ENCODE results near the gene SLC1A1. TPM values are rescaled to one million over a fixed set of nuclear protein-coding genes. Genes with fewer than 3 reads are reported as not detected.

Gene SLC1A1
- total RNA-seq, 1 experiment from 2014 or later: 0.05 TPM

DNA sequence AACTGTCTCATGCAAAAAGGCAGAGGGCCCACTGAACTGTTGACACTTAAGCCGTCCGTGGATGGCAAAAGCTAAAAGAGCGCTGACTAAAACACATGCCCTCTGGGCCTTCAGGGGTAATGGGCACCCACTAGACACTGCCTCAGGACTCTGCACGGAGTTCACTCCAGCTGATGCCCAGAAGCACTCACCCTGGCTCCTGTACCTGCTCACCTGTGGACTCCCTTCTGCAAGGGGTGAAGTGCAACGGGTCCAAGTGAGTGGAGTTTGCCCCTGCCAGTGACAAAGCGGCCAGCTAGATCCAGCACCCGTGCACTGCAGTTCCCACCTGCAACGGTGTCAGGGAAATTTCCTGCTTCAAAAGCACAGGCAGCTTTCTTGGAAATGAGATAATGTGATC, 50.2 kb downstream of the SLC1A1 start:
- intact Hi-C loops (cut with micrococcal nuclease; ENCODE audit: unreplicated experiment) (no loop called here), in situ Hi-C loops (cut with HindIII; ENCODE audit: low pct_unique_long_range_greater_than_20kb, low sequenced_read_pairs) (no loop called here)
- no peak for TF ChIP-seq POLR2AphosphoS5 (IDR thresholded peaks at IDR 0.05; ENCODE audit: low read depth, low read length)
- TF ChIP-seq REST (IDR thresholded peaks at IDR 0.05; ENCODE audit: insufficient read depth in 1 of 2, low read depth in 2 of 2, low read length in 1 of 2): no peak
- TF ChIP-seq, protein P1, sequence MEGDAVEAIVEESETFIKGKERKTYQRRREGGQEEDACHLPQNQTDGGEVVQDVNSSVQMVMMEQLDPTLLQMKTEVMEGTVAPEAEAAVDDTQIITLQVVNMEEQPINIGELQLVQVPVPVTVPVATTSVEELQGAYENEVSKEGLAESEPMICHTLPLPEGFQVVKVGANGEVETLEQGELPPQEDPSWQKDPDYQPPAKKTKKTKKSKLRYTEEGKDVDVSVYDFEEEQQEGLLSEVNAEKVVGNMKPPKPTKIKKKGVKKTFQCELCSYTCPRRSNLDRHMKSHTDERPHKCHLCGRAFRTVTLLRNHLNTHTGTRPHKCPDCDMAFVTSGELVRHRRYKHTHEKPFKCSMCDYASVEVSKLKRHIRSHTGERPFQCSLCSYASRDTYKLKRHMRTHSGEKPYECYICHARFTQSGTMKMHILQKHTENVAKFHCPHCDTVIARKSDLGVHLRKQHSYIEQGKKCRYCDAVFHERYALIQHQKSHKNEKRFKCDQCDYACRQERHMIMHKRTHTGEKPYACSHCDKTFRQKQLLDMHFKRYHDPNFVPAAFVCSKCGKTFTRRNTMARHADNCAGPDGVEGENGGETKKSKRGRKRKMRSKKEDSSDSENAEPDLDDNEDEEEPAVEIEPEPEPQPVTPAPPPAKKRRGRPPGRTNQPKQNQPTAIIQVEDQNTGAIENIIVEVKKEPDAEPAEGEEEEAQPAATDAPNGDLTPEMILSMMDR (IDR thresholded peaks at IDR 0.05): no peak
- TF ChIP-seq SIN3A (IDR thresholded peaks at IDR 0.05; ENCODE audit: borderline replicate concordance, insufficient read depth, low read depth, low read length): no peak
- TF ChIP-seq TCF7L2 (IDR thresholded peaks at IDR 0.05; ENCODE audit: low read depth, low read length): no peak
- Histone ChIP-seq H3K4me1 (ENCODE audit: control insufficient read depth, insufficient read depth, low read length) (no peaks in the 10 kb centered on the region), H3K4me3 (ENCODE audit: low read depth in 2 of 2, low read length in 2 of 2) (no peak overlapping the region), H3K36me3 (ENCODE audit: control insufficient read depth, insufficient read depth, low read length) (no peaks in the 10 kb centered on the region), H3K27me3 (ENCODE audit: control insufficient read depth, insufficient read depth, low read length) (no peaks in the 10 kb centered on the region), H3K27ac (ENCODE audit: low read length) (no peak overlapping the region), H3K9me3 (ENCODE audit: control insufficient read depth, insufficient read depth, low read depth, low read length) (no peaks in the 10 kb centered on the region)
- ATAC-seq: no peak
- BruUV-seq (replicated peaks): no TSS peak
- no peak for DNase-seq (ENCODE audit: low read depth, low spot score)
- ChIA-PET POLR2A (no interaction called here), CTCF (no interaction called here)

DNA sequence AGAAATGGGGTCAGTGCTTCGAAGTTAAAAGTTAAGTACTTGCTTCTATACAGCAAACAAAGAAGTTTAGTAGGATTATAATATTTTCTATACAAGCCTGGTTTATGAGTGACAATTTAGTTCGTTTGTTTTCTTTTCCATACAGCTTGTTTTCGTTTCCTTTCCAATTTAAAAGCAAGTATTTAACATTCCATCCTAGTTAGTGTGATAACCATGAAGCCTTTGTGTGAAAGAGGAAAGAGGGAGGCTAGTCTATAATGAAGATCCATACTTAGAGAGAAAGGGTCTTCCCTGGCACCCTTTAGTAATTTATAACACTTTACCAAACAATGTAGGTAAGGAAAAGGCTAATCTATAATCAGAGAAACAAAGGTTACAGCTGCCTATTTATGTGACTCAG, 51.0 kb downstream of the SLC1A1 start:
- in situ Hi-C loops (cut with HindIII; ENCODE audit: low pct_unique_long_range_greater_than_20kb, low sequenced_read_pairs) (no loop called here), intact Hi-C loops (cut with micrococcal nuclease; ENCODE audit: unreplicated experiment) (no loop called here)
- Histone ChIP-seq H3K36me3 (ENCODE audit: control insufficient read depth, insufficient read depth, low read length) (no peaks in the 10 kb centered on the region), H3K27ac (ENCODE audit: low read length) (no peak overlapping the region), H3K4me3 (ENCODE audit: low read depth in 2 of 2, low read length in 2 of 2) (no peak overlapping the region), H3K9me3 (ENCODE audit: control insufficient read depth, insufficient read depth, low read depth, low read length) (no peaks in the 10 kb centered on the region), H3K27me3 (ENCODE audit: control insufficient read depth, insufficient read depth, low read length) (no peaks in the 10 kb centered on the region), H3K4me1 (ENCODE audit: control insufficient read depth, insufficient read depth, low read length) (no peaks in the 10 kb centered on the region)
- no peak for DNase-seq (ENCODE audit: low read depth, low spot score)
- TF ChIP-seq, protein P1 (IDR thresholded peaks at IDR 0.05): no peak
- no peak for TF ChIP-seq TCF7L2 (IDR thresholded peaks at IDR 0.05; ENCODE audit: low read depth, low read length)
- TF ChIP-seq REST (IDR thresholded peaks at IDR 0.05; ENCODE audit: insufficient read depth in 1 of 2, low read depth in 2 of 2, low read length in 1 of 2): no peak
- no peak for TF ChIP-seq SIN3A (IDR thresholded peaks at IDR 0.05; ENCODE audit: borderline replicate concordance, insufficient read depth, low read depth, low read length)
- TF ChIP-seq POLR2AphosphoS5 (IDR thresholded peaks at IDR 0.05; ENCODE audit: low read depth, low read length): no peak
- POLR2A ChIA-PET: no interaction called here
- no peak for ATAC-seq
- CTCF ChIA-PET: no interaction called here
- no TSS peak for BruUV-seq (replicated peaks)

Measured in Panc1 (cell line).